HCT116 (cell line): ENCODE measurements around the gene KRT77. TPM values are rescaled to one million over a fixed set of nuclear protein-coding genes. Genes with fewer than 3 reads are reported as not detected.

ENCODE experiments used
- ATAC-seq: fragments of 200-7000 bp; cut with Tn5 transposase; 2 replicates; pipeline ENCODE4 v1.9.1; 2020; ENCODE audit warnings: mild to moderate bottlenecking, moderate library complexity
- BruUV-seq: library from RNA; stranded (reverse); fragments of 400-500 nt; replicated peaks from 2 replicates; lab custom pipeline; 2021; lab: Mats Ljungman, UMichigan
- CTCF ChIA-PET: fragments of 300-600 bp; sonication (Branson Sonifier 250); formaldehyde crosslinking; loops from one replicate; lab custom pipeline; 2021; ENCODE audit warnings: antibody characterized with exemption; lab: Charles Lee
- POLR2A ChIA-PET: fragments of 300-600, 350-600 bp; sonication (Branson Sonifier 250); formaldehyde crosslinking; loops from one replicate; lab custom pipeline; 2021; ENCODE audit warnings: antibody characterized with exemption; lab: Charles Lee
- RAD21 ChIA-PET, 2 experiments: fragments of 300-600 bp; sonication (Branson Sonifier 250); formaldehyde crosslinking; loops; one replicate each; lab custom pipeline; 2023; ENCODE audit warnings: low total read pairs in 2 of 2; ENCODE audit not compliant: uncharacterized antibody in 2 of 2, unreplicated experiment in 2 of 2, low non-redundant PET in 1 of 2; lab: Charles Lee
- DNase-seq: peaks from one replicate; pipeline ENCODE4 v3.0.0-alpha.2; 2010; ENCODE audit warnings: low read depth, low spot score
- H2AFZ ChIP-seq: fragments of 200-600 bp; shearing (Covaris generic), sonication (generic); 2 replicates; pipeline ENCODE4 v1.6.1; 2017; ENCODE audit warnings: low read depth, mixed run types, mixed read lengths, antibody characterized with exemption, low read length; ENCODE audit not compliant: poor library complexity, severe bottlenecking
- H3K27ac ChIP-seq: 2 replicates; pipeline ENCODE4 v1.5.1; 2012; ENCODE audit warnings: low read depth, low read length
- H3K27me3 ChIP-seq: fragments of 200-600 bp; sonication (generic); 2 replicates; pipeline ENCODE4 v1.6.1; 2016; ENCODE audit warnings: mixed run types, low read length, mixed read lengths; ENCODE audit not compliant: insufficient read depth
- H3K36me3 ChIP-seq, 2 experiments: fragments of 200-500 bp in 1 of 2; fragments of 200-600 bp in 1 of 2; sonication (Bioruptor generic) in 1 of 2; sonication (generic) in 1 of 2; 2 replicates each; pipeline versions ENCODE4 v1.5.1 to v1.6.1; 2014 to 2016; ENCODE audit warnings: low read length in 2 of 2, inconsistent platforms in 1 of 2, mixed read lengths in 1 of 2, mixed run types in 1 of 2; ENCODE audit not compliant: insufficient read depth in 2 of 2, control insufficient read depth in 1 of 2
- H3K4me1 ChIP-seq, 2 experiments: fragments of 200-600 bp in 1 of 2; sonication (generic) in 1 of 2; 2 replicates each; pipeline versions ENCODE4 v1.5.1 to v1.6.1; 2012 to 2017; ENCODE audit warnings: low read length in 2 of 2, inconsistent platforms in 1 of 2, mild to moderate bottlenecking in 1 of 2, mixed read lengths in 1 of 2, mixed run types in 1 of 2, moderate library complexity in 1 of 2; ENCODE audit not compliant: insufficient read depth in 2 of 2, control insufficient read depth in 1 of 2
- H3K4me2 ChIP-seq: fragments of 200-600 bp; sonication (generic); 2 replicates; pipeline ENCODE4 v1.6.1; 2017; ENCODE audit warnings: mixed run types, low read length, mixed read lengths
- H3K4me3 ChIP-seq, 2 experiments: fragments of 200-600 bp in 1 of 2; sonication (generic) in 1 of 2; replicated peaks in 1 of 2; 2 replicates each; pipeline ENCODE4 v1.5.1; 2011 to 2016; ENCODE audit warnings: low read length in 2 of 2, control low read depth in 1 of 2, low read depth in 1 of 2, mild to moderate bottlenecking in 1 of 2, mixed read lengths in 1 of 2, mixed run types in 1 of 2
- H3K79me2 ChIP-seq: fragments of 200-600 bp; sonication (generic); 2 replicates; pipeline ENCODE4 v1.6.1; 2017; ENCODE audit warnings: mild to moderate bottlenecking, mixed run types, low read length, moderate library complexity, mixed read lengths; ENCODE audit not compliant: insufficient read depth
- H3K9ac ChIP-seq: fragments of 200-600 bp; sonication (generic); 2 replicates; pipeline ENCODE4 v1.6.1; 2016; ENCODE audit warnings: low read length, mixed read lengths
- H3K9me2 ChIP-seq: fragments of 200-600 bp; sonication (generic), shearing (Covaris generic); 2 replicates; pipeline ENCODE4 v1.6.1; 2017; ENCODE audit warnings: mixed run types, mild to moderate bottlenecking, moderate library complexity; ENCODE audit not compliant: insufficient read depth
- H3K9me3 ChIP-seq, 2 experiments: fragments of 200-500 bp in 1 of 2; fragments of 200-600 bp in 1 of 2; sonication (Bioruptor generic) in 1 of 2; sonication (generic) in 1 of 2; 2 replicates each; pipeline ENCODE4 v1.6.1; 2014 to 2017; ENCODE audit warnings: low read length in 2 of 2, mixed read lengths in 2 of 2, inconsistent platforms in 1 of 2, low read depth in 1 of 2, mild to moderate bottlenecking in 1 of 2, mixed run types in 1 of 2, moderate library complexity in 1 of 2; ENCODE audit not compliant: control insufficient read depth in 1 of 2, insufficient read depth in 1 of 2
- H4K20me1 ChIP-seq: fragments of 200-600 bp; sonication (generic), shearing (Covaris generic); 2 replicates; pipeline ENCODE4 v1.6.1; 2017; ENCODE audit warnings: mixed run types, mild to moderate bottlenecking, moderate library complexity; ENCODE audit not compliant: insufficient read depth
- ATF3 ChIP-seq: IDR thresholded peaks from 2 replicates; pipeline ENCODE4 v1.6.1; 2012
- ELF1 ChIP-seq: IDR thresholded peaks from 2 replicates; pipeline ENCODE4 v1.6.1; 2012; ENCODE audit warnings: low read depth, borderline replicate concordance
- SP1 ChIP-seq: IDR thresholded peaks from 2 replicates; pipeline ENCODE4 v1.6.1; 2012; ENCODE audit warnings: low read depth
- YY1 ChIP-seq: IDR thresholded peaks from 2 replicates; pipeline ENCODE4 v1.6.1; 2011; ENCODE audit warnings: low read length, low read depth, moderate library complexity, mild to moderate bottlenecking; ENCODE audit not compliant: insufficient replicate concordance; ENCODE audit errors: extremely low read depth
- ZBTB33 ChIP-seq: IDR thresholded peaks from 2 replicates; pipeline ENCODE4 v1.6.1; 2011; ENCODE audit warnings: mild to moderate bottlenecking, low read length, moderate library complexity; ENCODE audit not compliant: insufficient replicate concordance; ENCODE audit errors: extremely low read depth
- intact Hi-C: fragments of 100-400 bp; cut with micrococcal nuclease; formaldehyde crosslinking; loops from 2 replicates; pipeline ENCODE4 v1.10.0; 2022
- total RNA-seq: library from RNA; stranded (reverse); gene quantifications from one replicate; pipeline ENCODE4 v1.2.1, GENCODE V29; 2021; ENCODE audit not compliant: unreplicated experiment
- TF ChIP-seq, protein P1 (sequence below): IDR thresholded peaks from 2 replicates; pipeline ENCODE4 v1.6.1; 2012

The KRT77 gene
- total RNA-seq, 1 experiment from 2014 or later: not detected

GRCh38 chr12:52643233-52644077 is 59.9 kb downstream of the KRT77 start (continued):
- no peak for TF ChIP-seq ZBTB33

- POLR2A ChIA-PET: no interaction called here
- CTCF ChIA-PET: no interaction called here
Measured at GRCh38 chr12:52641468-52641867, 61.9 kb downstream of the KRT77 start.

More at GRCh38 chr12:52641468-52641867, 61.9 kb downstream of the KRT77 start:
- no peaks in the 10 kb centered on the region for H3K36me3 ChIP-seq
- H2AFZ ChIP-seq: no peak overlapping the region
- peaks cover 6% of the 10 kb centered on the region; the same call in 1 of the 2 replicates for H3K27me3 ChIP-seq
- RAD21 ChIA-PET: no interaction called here
- H3K4me2 ChIP-seq: no peak overlapping the region
- TF ChIP-seq SP1 (no peak), YY1 (no peak), ATF3 (no peak), ELF1 (no peak)
- TF ChIP-seq, protein P1, sequence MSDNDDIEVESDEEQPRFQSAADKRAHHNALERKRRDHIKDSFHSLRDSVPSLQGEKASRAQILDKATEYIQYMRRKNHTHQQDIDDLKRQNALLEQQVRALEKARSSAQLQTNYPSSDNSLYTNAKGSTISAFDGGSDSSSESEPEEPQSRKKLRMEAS: no peak
- ATAC-seq (no peak), DNase-seq (no peak)
- no peaks in the 10 kb centered on the region for H4K20me1 ChIP-seq
- no peaks in the 10 kb centered on the region for H3K9me3 ChIP-seq
- no peak overlapping the region for H3K27ac ChIP-seq
- intact Hi-C loops: no loop called here
- no peak overlapping the region for H3K9ac ChIP-seq
- no peaks in the 10 kb centered on the region for H3K9me2 ChIP-seq
- H3K4me3 ChIP-seq: no peak overlapping the region
- no peaks in the 10 kb centered on the region for H3K4me1 ChIP-seq
- no TSS peak for BruUV-seq
- no peaks in the 10 kb centered on the region for H3K79me2 ChIP-seq

Other genes starting within 250 kb of the KRT77 start
- gene KRT6C, start 229.7 kb downstream of the KRT77 start, total RNA-seq: not detected
- 0.66 TPM for gene KRT6A, start 210.3 kb downstream of the KRT77 start, total RNA-seq
- gene KRT5, start 183.1 kb downstream of the KRT77 start, total RNA-seq: 0.44 TPM
- not detected for gene KRT71, start 150.4 kb downstream of the KRT77 start, total RNA-seq
- not detected for gene KRT74, start 129.7 kb downstream of the KRT77 start, total RNA-seq
- gene KRT72, start 102.1 kb downstream of the KRT77 start, total RNA-seq: 0.17 TPM
- not detected for gene KRT73, start 85.0 kb downstream of the KRT77 start, total RNA-seq
- not detected for gene KRT2, start 51.3 kb downstream of the KRT77 start, total RNA-seq
- 0.20 TPM for gene KRT1, start 23.1 kb downstream of the KRT77 start, total RNA-seq
- gene KRT76, start 73.8 kb upstream of the KRT77 start, total RNA-seq: not detected
- not detected for gene KRT3, start 92.6 kb upstream of the KRT77 start, total RNA-seq
- not detected for gene KRT4, start 110.6 kb upstream of the KRT77 start, total RNA-seq
- not detected for gene KRT79, start 130.8 kb upstream of the KRT77 start, total RNA-seq
- not detected for gene KRT78, start 145.5 kb upstream of the KRT77 start, total RNA-seq
- gene KRT8, start 201.6 kb upstream of the KRT77 start, total RNA-seq: 1,655 TPM
- 1,229 TPM for gene KRT18, start 245.6 kb upstream of the KRT77 start, total RNA-seq